ENCODE results near the gene IGF2R.
"Not testable (repeated sequence)": the region's sequence is repeated elsewhere in the genome, so short reads cannot be mapped to it uniquely, and the experiment has no call there.

IGF2R gene

GRCh38 chr6:160131636-160132296 lies 162.9 kb downstream of the IGF2R start:
- DNase-seq = no peak

- no peak for DNase-seq
Measured at GRCh38 chr6:160132297-160132637, 163.4 kb downstream of the IGF2R start.

DNA sequence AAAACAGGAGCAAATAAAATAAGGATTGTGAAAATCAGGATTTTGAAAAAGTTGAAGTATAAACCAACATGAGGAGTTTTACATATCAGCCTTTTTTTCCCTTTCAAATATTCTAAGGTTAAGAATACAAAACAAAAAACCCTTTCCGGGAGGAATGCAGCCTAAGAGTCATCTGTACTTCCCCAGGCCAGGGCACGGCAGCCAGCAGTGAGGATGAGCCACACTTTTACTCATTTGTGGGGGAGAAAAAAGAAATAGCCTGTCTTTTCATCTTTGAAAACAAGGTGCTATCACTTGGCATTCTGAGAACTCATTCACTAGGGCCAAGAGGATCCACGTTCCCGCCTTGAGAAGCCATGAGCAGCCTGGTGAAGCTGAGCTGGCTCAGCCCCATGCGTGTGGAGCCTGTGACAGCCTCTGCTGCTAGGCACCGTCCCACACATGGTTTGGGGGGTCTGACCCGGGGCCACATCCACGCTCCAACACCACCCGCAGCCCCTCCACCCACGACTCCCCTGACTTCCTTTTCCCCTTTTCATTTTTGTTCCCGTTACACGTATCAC lies 164.0 kb downstream of the IGF2R start:
- DNase-seq = no peak

- DNase-seq = no peak
Measured at GRCh38 chr6:160133441-160134336, 164.8 kb downstream of the IGF2R start.

DNA sequence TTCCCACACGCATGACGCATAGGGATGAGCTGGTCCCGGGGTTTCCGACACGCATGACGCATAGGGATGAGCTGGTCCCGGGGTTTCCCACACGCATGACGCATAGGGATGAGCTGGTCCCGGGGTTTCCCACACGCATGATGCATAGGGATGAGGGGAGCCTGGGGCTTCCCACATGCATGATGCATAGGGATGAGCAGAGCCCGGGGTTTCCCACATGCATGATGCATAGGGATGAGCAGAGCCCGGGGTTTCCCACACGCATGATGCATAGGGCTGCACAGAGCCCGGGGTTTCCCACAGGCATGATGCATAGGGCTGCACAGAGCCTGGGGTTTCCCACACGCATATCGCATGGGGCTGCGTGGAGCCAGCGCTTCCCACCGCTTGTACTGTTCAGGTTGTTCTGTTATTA lies 165.5 kb downstream of the IGF2R start:
- not testable (repeated sequence) for DNase-seq

DNA sequence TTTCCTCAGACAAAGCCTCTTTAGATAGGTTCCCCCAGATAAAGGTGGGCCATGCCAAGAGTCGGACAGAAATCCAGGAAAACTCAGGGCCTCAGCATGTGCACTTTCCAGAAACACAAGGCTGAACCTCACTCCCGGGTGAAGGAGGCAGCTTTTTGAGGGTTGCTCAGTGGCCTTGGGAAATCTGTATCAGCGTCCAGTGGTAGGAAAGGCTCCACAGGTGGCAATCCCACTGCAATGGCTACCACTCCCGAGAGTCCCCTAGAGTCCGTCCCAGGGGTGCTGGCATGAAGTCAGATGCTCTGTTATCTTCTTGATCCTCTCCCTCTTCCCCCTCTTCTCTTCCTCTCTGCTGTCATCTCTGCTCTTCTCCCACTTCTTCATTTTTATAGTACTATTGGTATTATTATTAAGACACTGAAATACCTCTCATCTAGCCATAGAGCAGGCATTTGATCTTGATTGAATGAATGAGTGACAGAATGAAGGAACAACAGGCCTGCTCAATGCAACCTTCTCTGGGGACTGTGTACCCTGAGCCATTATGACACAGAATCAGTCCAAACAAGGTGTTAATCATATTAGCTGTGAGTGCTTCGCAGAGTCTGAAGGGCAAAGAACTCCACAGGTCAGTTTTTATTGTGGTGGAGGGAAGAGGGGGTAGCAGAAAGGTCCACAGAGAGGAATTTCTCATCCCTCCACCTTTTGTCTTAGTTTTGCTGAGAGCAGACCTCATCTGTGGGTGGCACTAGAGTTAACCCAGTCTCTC lies 166.1 kb downstream of the IGF2R start:
- no peak for DNase-seq

GRCh38 chr6:160135907-160136655 lies 167.2 kb downstream of the IGF2R start:
- no peak for DNase-seq

GRCh38 chr6:160137130-160137988 lies 168.5 kb downstream of the IGF2R start:
- DNase-seq = no peak

DNA sequence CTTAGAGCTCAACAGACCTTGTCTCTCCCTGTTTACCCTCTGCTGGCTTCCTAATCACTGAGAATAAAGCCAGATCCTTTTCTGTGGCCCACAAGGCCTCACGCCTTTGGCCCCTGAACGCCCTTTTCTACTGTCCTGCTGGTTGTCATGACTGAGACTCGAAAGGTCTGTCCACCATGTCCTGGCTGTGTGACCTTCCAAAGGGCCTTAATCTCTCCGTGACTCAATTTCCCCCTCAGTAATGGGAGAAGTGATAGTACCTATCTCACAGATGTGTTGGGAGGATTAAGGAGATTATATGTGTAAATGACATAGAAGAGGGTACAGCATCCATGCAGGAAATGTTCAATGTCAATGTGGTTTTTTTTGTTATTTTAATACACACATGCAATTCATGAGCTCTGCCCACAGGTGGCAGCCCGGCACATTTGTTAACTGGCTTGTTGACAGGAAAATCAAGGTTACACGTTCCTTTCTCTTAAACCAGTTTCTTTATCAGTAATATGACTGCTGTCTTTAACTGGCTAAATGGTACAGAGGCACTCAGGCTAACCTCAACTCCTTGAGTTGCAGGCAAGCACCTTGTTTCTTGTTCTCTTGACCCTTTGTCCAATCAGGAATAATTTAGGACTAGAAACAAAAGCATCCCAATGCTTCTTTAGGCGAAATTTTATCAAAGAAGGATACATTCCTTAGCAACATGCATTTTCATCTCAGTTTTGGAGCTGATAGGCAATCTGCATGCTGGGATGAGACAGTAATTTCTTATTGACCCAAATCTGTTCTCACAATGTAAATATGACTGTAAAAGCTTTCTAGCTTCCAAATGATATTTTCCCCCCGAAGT lies 169.3 kb downstream of the IGF2R start:
- peak; percentile 63 for DNase-seq

DNA sequence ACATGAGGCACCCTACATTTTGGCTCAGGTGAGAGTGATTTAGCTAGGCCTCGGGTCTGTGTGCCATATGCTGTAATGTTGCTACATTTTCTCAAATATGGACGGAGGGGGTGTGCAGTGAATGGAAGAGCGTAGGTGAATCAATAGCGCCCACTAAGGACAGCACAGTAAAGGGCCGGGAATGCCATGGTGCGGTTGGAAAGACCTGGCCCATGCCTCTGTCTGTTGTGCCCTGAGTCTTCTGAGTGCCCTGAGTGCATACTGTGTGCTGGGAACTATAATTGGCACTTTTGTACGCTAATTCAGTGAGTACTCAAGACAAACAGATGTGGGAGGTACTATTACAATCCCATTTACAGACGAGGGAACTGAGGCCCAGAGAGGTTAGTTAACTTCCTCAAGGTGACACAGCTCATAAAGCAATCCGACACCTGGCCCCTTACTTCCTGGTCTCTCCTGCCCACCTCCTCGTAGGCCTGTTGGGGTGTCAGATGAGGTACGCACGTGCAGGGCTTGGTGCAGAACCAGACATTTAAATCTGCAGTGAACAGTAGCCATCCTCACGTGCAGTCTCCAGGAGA lies 170.0 kb downstream of the IGF2R start:
- no peak for DNase-seq

- no peak for DNase-seq
Measured at GRCh38 chr6:160139420-160139851, 170.6 kb downstream of the IGF2R start.

DNA sequence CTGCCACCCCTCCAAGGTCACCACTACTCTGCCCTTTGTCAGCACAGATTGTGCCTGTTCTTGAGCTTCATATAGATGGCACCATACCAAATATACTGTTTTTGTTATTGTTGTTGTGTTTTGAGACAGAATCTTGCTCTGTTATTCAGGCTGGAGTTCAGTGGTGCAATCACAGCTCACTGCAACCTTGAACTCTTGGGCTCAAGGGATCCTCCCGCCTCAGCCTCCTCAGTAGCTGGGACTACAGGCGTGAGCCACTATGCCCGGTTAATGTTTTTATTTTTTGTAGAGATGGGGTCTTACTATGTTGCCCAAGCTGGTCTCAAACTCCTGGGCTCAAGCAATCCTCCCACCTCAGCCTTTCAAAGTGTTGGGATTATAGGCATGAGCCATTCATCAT lies 171.6 kb downstream of the IGF2R start:
- not testable (repeated sequence) for DNase-seq

DNA sequence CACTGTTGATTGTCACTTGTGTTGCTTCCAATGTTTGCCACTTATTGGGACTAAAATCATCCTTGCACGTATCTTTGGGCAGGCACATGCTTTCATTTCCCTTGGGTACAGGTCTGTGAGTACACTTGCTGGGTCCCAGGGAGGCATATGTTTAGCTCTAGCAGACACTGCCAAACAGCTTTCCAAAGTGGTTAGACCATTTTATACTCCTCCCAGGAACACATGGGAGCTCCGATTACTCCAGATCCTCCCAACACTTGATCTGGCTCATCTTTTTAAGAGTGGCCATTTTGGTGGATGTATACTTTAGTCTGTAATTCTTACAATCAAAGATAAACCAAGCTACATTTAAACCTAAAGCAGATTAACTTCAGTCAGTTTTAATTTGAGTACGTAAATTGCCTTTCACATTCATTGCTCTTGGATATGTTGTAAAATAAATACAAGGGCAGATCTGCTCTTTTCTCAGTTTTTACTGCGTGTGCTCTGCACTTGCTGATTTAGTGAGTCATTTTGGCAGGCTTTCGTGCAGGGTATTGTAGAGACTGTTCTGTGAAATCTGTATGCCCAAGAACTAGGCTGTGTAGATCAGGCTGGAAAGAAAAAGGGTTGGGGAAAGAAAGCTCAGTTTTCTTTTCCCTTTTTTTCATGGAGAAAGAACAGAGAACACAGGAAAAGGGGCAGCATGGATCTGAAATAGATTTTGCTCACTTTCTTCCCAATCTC lies 172.3 kb downstream of the IGF2R start:
- no peak for DNase-seq

- no peak for DNase-seq
Measured at GRCh38 chr6:160142115-160142715, 173.3 kb downstream of the IGF2R start.

DNA sequence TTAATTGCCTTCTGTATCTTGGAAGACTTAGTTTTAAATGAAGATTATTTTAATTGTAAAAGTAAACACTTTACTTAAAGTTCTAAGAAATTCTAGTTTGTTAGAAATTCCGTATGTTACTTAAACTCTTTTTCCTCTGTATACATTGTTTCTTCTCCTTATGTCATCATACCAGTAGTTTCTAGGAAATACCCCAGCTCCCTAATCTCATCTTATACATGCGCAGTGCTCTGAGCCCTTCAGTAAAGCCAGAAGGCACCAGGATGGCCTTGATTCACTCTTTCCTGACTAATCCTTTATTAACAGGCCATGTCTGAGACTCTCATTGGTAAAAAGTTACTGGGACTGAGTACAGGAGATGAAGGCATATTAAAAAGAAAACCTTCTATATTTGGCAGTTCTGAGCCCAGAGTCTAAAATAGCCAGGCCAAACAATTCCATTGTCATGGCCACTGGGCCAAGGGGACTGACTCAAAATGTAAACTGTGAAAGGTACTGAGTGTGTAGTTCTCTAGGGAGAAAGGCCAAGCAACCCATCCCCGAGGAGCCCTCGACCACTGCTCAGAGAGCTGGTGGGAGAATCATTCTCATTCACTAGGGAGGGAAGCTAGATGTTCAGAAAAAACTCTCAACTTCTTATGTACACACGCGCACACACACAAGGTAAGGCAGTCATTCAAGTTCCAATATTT lies 177.7 kb downstream of the IGF2R start:
- no peak for DNase-seq

- no peak for DNase-seq
Measured at GRCh38 chr6:160147146-160147536, 178.3 kb downstream of the IGF2R start.

DNA sequence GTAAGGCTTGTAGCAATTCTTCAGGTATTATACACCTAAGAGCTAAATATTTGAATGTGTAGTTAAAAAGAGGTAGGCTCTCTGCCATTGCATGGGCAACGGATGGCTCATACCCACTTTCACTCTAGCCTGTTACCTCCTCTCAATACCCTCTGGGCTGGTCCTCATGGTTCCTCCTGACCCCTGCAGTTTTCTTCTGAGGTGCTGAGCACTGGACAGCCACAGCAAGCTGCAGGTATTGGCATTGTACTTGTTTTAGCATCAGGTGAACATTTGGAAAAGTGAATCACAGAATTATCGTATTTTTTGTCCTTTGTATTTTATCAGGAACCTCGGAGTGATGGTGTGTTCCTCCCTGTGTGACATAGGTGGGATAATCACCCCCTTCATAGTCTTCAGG lies 185.6 kb downstream of the IGF2R start:
- no peak for DNase-seq

DNA sequence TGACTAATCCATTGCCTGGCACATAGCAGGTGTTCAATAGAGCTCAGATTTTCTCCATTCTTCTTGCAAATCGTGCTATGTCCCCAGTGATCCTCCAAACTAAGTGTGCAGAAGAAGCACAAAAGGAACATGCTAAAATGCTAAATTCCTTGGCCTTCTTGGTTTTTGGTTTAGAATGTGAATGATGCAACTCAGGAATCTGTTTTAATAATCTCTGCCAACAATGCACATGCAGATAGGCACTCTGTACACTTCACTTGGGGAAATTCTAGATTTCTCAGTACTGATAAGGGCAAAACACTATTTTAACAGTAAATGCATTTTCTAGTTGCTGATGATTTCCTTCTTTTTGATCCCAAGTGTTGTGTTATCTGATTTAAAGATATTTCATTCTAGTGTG lies 188.0 kb downstream of the IGF2R start:
- DNase-seq = no peak
